GM10266 (cell line): ENCODE measurements around the gene ELF5.

Experiments used
- DNase-seq: peaks from one replicate; pipeline ENCODE4 v3.0.0; 2012; ENCODE audit errors: extremely low spot score
- CTCF ChIP-seq: IDR thresholded peaks from 2 replicates; pipeline ENCODE4 v1.5.1; 2012; ENCODE audit warnings: mild to moderate bottlenecking, low read depth; ENCODE audit not compliant: control insufficient read depth, insufficient read depth; ENCODE audit errors: missing control alignments

Gene ELF5

GRCh38 chr11:34445956-34446355 is 67.6 kb downstream of the ELF5 start:
- TF ChIP-seq CTCF: no peak
- DNase-seq: no peak

GRCh38 chr11:34444428-34444827 is 69.2 kb downstream of the ELF5 start:
- no peak for DNase-seq
- no peak for TF ChIP-seq CTCF

- DNase-seq: no peak
- no peak for TF ChIP-seq CTCF
These were observed 70.5 kb downstream of the ELF5 start for GRCh38 chr11:34443136-34443535.

GRCh38 chr11:34441814-34442213 is 71.8 kb downstream of the ELF5 start:
- TF ChIP-seq CTCF: no peak
- DNase-seq: no peak

- no peak for TF ChIP-seq CTCF
- DNase-seq: no peak
These were observed 73.9 kb downstream of the ELF5 start for GRCh38 chr11:34439610-34440198.

GRCh38 chr11:34438529-34439507 is 74.8 kb downstream of the ELF5 start, which contains the start of gene CAT:
CAT (plus strand) TSS chr11:34438934; CDS start chr11:34439014, 80 bp downstream.
- TF ChIP-seq CTCF: no peak
- DNase-seq: peak; percentile 92
